DND-41 (cell line): Measurements from ENCODE around the gene CAPN3.

Experiments
- ATAC-seq: fragments of 200-7000 bp; cut with Tn5 transposase; 3 replicates; pipeline ENCODE4 v1.9.1; 2021; ENCODE audit warnings: low read depth; ENCODE audit not compliant: insufficient read depth
- DNase-seq: peaks from one replicate; pipeline ENCODE4 v3.0.0-alpha.2; 2020
- H2AFZ ChIP-seq: 2 replicates; pipeline ENCODE4 v1.6.0; 2012; ENCODE audit warnings: low read depth, low read length
- H3K27ac ChIP-seq: 2 replicates; pipeline ENCODE4 v1.5.1; 2012; ENCODE audit warnings: low read length, inconsistent platforms
- H3K27me3 ChIP-seq: fragments of 200-600 bp; sonication (generic); 2 replicates; pipeline ENCODE4 v1.6.0; 2012; ENCODE audit warnings: low read length, mild to moderate bottlenecking, inconsistent platforms; ENCODE audit not compliant: insufficient read depth, poor library complexity
- H3K36me3 ChIP-seq: 2 replicates; pipeline ENCODE4 v1.5.1; 2012; ENCODE audit warnings: low read length, inconsistent platforms; ENCODE audit not compliant: insufficient read depth
- H3K4me1 ChIP-seq: 2 replicates; pipeline ENCODE4 v1.5.1; 2012; ENCODE audit warnings: mild to moderate bottlenecking, low read length; ENCODE audit not compliant: insufficient read depth
- H3K4me2 ChIP-seq: 2 replicates; pipeline ENCODE4 v1.6.0; 2012; ENCODE audit warnings: mild to moderate bottlenecking, moderate library complexity, low read length, inconsistent platforms; ENCODE audit not compliant: insufficient read depth
- H3K4me3 ChIP-seq, 2 experiments: fragments of 200-600 bp in 1 of 2; shearing (Covaris generic) in 1 of 2; 2 replicates each; pipeline ENCODE4 v1.5.1; 2012 to 2016; ENCODE audit warnings: inconsistent platforms in 2 of 2, low read length in 2 of 2, mild to moderate bottlenecking in 2 of 2, low read depth in 1 of 2, moderate library complexity in 1 of 2
- H3K79me2 ChIP-seq: 2 replicates; pipeline ENCODE4 v1.6.0; 2012; ENCODE audit warnings: low read length, inconsistent platforms; ENCODE audit not compliant: insufficient read depth
- H3K9ac ChIP-seq: 2 replicates; pipeline ENCODE4 v1.6.0; 2012; ENCODE audit warnings: low read depth, mild to moderate bottlenecking, inconsistent platforms, low read length, moderate library complexity
- H3K9me3 ChIP-seq: 2 replicates; pipeline ENCODE4 v1.5.1; 2012; ENCODE audit warnings: low read length, moderate library complexity, mild to moderate bottlenecking, inconsistent platforms; ENCODE audit not compliant: insufficient read depth, severe bottlenecking
- H4K20me1 ChIP-seq: 2 replicates; pipeline ENCODE4 v1.6.0; 2012; ENCODE audit warnings: low read length; ENCODE audit not compliant: insufficient read depth
- EZH2 ChIP-seq: IDR thresholded peaks from 3 replicates; pipeline ENCODE4 v1.6.1; 2012; ENCODE audit warnings: borderline replicate concordance, low read depth, mild to moderate bottlenecking, moderate library complexity, low read length, inconsistent platforms; ENCODE audit not compliant: severe bottlenecking
- TF ChIP-seq, protein P1 (sequence below): IDR thresholded peaks from 2 replicates; pipeline ENCODE4 v1.5.1; 2012; ENCODE audit warnings: borderline replicate concordance, low read length, moderate library complexity, mild to moderate bottlenecking; ENCODE audit not compliant: poor library complexity, severe bottlenecking; ENCODE audit errors: extremely low read depth

Gene CAPN3

GRCh38 chr15:42395838-42396237 is 36.5 kb downstream of the CAPN3 start:
- no peaks in the 10 kb centered on the region for H3K27me3 ChIP-seq
- H3K36me3 ChIP-seq = no peaks in the 10 kb centered on the region
- H3K79me2 ChIP-seq = no peaks in the 10 kb centered on the region
- no peaks in the 10 kb centered on the region for H3K9me3 ChIP-seq
- no peak overlapping the region for H2AFZ ChIP-seq
- no peak for TF ChIP-seq EZH2
- TF ChIP-seq, protein P1, sequence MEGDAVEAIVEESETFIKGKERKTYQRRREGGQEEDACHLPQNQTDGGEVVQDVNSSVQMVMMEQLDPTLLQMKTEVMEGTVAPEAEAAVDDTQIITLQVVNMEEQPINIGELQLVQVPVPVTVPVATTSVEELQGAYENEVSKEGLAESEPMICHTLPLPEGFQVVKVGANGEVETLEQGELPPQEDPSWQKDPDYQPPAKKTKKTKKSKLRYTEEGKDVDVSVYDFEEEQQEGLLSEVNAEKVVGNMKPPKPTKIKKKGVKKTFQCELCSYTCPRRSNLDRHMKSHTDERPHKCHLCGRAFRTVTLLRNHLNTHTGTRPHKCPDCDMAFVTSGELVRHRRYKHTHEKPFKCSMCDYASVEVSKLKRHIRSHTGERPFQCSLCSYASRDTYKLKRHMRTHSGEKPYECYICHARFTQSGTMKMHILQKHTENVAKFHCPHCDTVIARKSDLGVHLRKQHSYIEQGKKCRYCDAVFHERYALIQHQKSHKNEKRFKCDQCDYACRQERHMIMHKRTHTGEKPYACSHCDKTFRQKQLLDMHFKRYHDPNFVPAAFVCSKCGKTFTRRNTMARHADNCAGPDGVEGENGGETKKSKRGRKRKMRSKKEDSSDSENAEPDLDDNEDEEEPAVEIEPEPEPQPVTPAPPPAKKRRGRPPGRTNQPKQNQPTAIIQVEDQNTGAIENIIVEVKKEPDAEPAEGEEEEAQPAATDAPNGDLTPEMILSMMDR = no peak
- no peaks in the 10 kb centered on the region for H3K4me1 ChIP-seq
- no peak for DNase-seq
- no peak overlapping the region for H3K4me2 ChIP-seq
- ATAC-seq = no peak
- no peak overlapping the region for H3K9ac ChIP-seq
- H4K20me1 ChIP-seq = no peaks in the 10 kb centered on the region
- H3K27ac ChIP-seq = no peak overlapping the region
- no peak overlapping the region for H3K4me3 ChIP-seq

GRCh38 chr15:42401544-42402454 is 42.5 kb downstream of the CAPN3 start:
- Histone ChIP-seq H3K9me3 (no peaks in the 10 kb centered on the region), H3K36me3 (no peaks in the 10 kb centered on the region), H3K79me2 (no peaks in the 10 kb centered on the region), H2AFZ (no peak overlapping the region), H3K27me3 (no peaks in the 10 kb centered on the region), H4K20me1 (no peaks in the 10 kb centered on the region), H3K4me2 (no peak overlapping the region), H3K9ac (no peak overlapping the region), H3K4me3 (no peak overlapping the region), H3K27ac (no peak overlapping the region), H3K4me1 (no peaks in the 10 kb centered on the region)
- ATAC-seq (no peak), DNase-seq (no peak)
- TF ChIP-seq, protein P1 = no peak
- no peak for TF ChIP-seq EZH2

GRCh38 chr15:42402455-42403205 is 43.3 kb downstream of the CAPN3 start:
- Histone ChIP-seq H3K4me2 (no peak overlapping the region), H3K9ac (no peak overlapping the region), H3K27me3 (no peaks in the 10 kb centered on the region), H3K27ac (no peak overlapping the region), H3K4me3 (no peak overlapping the region), H3K4me1 (no peaks in the 10 kb centered on the region), H3K36me3 (no peaks in the 10 kb centered on the region), H4K20me1 (no peaks in the 10 kb centered on the region), H2AFZ (no peak overlapping the region), H3K9me3 (no peaks in the 10 kb centered on the region), H3K79me2 (no peaks in the 10 kb centered on the region)
- ATAC-seq (no peak), DNase-seq (no peak)
- no peak for TF ChIP-seq EZH2
- TF ChIP-seq, protein P1 = no peak
